DOHH2 (cell line): Measurements from ENCODE around the gene ATXN2.

ENCODE experiments used
- H3F3A ChIP-seq: fragments of 200-600 bp; sonication (generic), shearing (Covaris generic); 2 replicates; pipeline ENCODE4 v1.6.0; 2016; ENCODE audit warnings: antibody characterized with exemption, mild to moderate bottlenecking; ENCODE audit not compliant: control insufficient read depth, insufficient read depth
- H3K27ac ChIP-seq: fragments of 200-600 bp; sonication (generic); 2 replicates; pipeline ENCODE4 v1.5.1; 2014; ENCODE audit warnings: low read depth, mild to moderate bottlenecking, low read length, moderate library complexity
- H3K27me3 ChIP-seq: fragments of 200-600 bp; sonication (generic); 2 replicates; pipeline ENCODE4 v1.6.1; 2014; ENCODE audit warnings: mild to moderate bottlenecking, low read length, mixed read lengths; ENCODE audit not compliant: control insufficient read depth
- H3K36me3 ChIP-seq: fragments of 200-600 bp; sonication (generic); 2 replicates; pipeline ENCODE4 v1.6.1; 2014; ENCODE audit warnings: mild to moderate bottlenecking, low read length, moderate library complexity, mixed read lengths; ENCODE audit not compliant: control insufficient read depth
- H3K4me1 ChIP-seq: fragments of 200-600 bp; sonication (generic); 2 replicates; pipeline ENCODE4 v1.6.1; 2014; ENCODE audit warnings: mild to moderate bottlenecking, low read length, mixed read lengths; ENCODE audit not compliant: control insufficient read depth
- H3K4me2 ChIP-seq: fragments of 200-600 bp; sonication (generic); 2 replicates; pipeline ENCODE4 v1.6.0; 2014; ENCODE audit warnings: mild to moderate bottlenecking, low read length, moderate library complexity
- H3K4me3 ChIP-seq: fragments of 200-600 bp; sonication (generic); 2 replicates; pipeline ENCODE4 v1.5.1; 2014; ENCODE audit warnings: mild to moderate bottlenecking, low read length, mixed read lengths
- H3K79me2 ChIP-seq: fragments of 200-600 bp; sonication (generic); 2 replicates; pipeline ENCODE4 v1.6.1; 2014; ENCODE audit warnings: mild to moderate bottlenecking, low read length, mixed read lengths; ENCODE audit not compliant: control insufficient read depth
- H3K9me2 ChIP-seq: fragments of 200-600 bp; sonication (generic); replicated peaks from 2 replicates; pipeline ENCODE4 v1.6.1; 2014; ENCODE audit warnings: mild to moderate bottlenecking, low read length, mixed read lengths; ENCODE audit not compliant: control insufficient read depth
- H3K9me3 ChIP-seq: fragments of 200-600 bp; sonication (generic); 2 replicates; pipeline ENCODE4 v1.6.1; 2014; ENCODE audit warnings: antibody characterized with exemption, low read length, mixed read lengths; ENCODE audit not compliant: control insufficient read depth, insufficient read depth
- H4K20me1 ChIP-seq: fragments of 200-600 bp; sonication (generic); 2 replicates; pipeline ENCODE4 v1.6.0; 2014; ENCODE audit warnings: low read depth, mild to moderate bottlenecking, antibody characterized with exemption, low read length, moderate library complexity; ENCODE audit not compliant: control insufficient read depth, insufficient read depth
- CTCF ChIP-seq: fragments of 200-600 bp; sonication (generic); IDR thresholded peaks from one replicate; pipeline ENCODE4 v1.5.1; 2014; ENCODE audit warnings: antibody characterized with exemption, mild to moderate bottlenecking, low read depth, low read length; ENCODE audit not compliant: poor library complexity, severe bottlenecking
- EZH2phosphoT487 ChIP-seq: fragments of 200-600 bp; sonication (generic); IDR thresholded peaks from 2 replicates; pipeline ENCODE4 v1.6.1; 2017; ENCODE audit warnings: borderline replicate concordance, mild to moderate bottlenecking, antibody characterized with exemption, low read length, moderate library complexity, mixed read lengths

ATXN2 gene

GRCh38 chr12:111435661-111436201, 163.4 kb downstream of the ATXN2 start:
- Histone ChIP-seq H3K79me2 (peaks cover 66% of the 10 kb centered on the region), H3K9me2 (no peaks in the 10 kb centered on the region), H3K36me3 (no peaks in the 10 kb centered on the region), H4K20me1 (peaks cover 22% of the 10 kb centered on the region; the same call in 1 of the 2 replicates), H3K27ac (no peak overlapping the region), H3K9me3 (no peaks in the 10 kb centered on the region), H3K4me1 (peaks cover 49% of the 10 kb centered on the region), H3K4me2 (no peak overlapping the region), H3K4me3 (no peak overlapping the region; the same call in 1 of the 2 replicates), H3K27me3 (no peaks in the 10 kb centered on the region), H3F3A (peaks cover 5% of the 10 kb centered on the region; the same call in 1 of the 2 replicates)
- TF ChIP-seq EZH2phosphoT487 (no peak), CTCF (no peak)

- Histone ChIP-seq H3K27me3 (no peaks in the 10 kb centered on the region), H3K9me2 (no peaks in the 10 kb centered on the region), H3K27ac (peak overlapping the region; percentile 23; the same call in 1 of the 2 replicates), H4K20me1 (peaks cover 30% of the 10 kb centered on the region), H3F3A (peaks cover 5% of the 10 kb centered on the region; the same call in 1 of the 2 replicates), H3K4me3 (peak overlapping the region; percentile 54), H3K4me1 (peaks cover 59% of the 10 kb centered on the region), H3K4me2 (peak overlapping the region; percentile 55), H3K79me2 (peaks cover 71% of the 10 kb centered on the region), H3K9me3 (no peaks in the 10 kb centered on the region), H3K36me3 (no peaks in the 10 kb centered on the region; the same call in 1 of the 2 replicates)
- TF ChIP-seq CTCF = no peak
- no peak for TF ChIP-seq EZH2phosphoT487
Observed at GRCh38 chr12:111434680-111435338, 164.3 kb downstream of the ATXN2 start.

GRCh38 chr12:111434049-111434448, 165.1 kb downstream of the ATXN2 start:
- Histone ChIP-seq H3K36me3 (no peaks in the 10 kb centered on the region; the same call in 1 of the 2 replicates), H3K27ac (0 out of 2 replicates have a peak overlapping the region, but pooled peaks have one; percentile 23), H3K4me3 (peak overlapping the region; percentile 54), H3K79me2 (peaks cover 76% of the 10 kb centered on the region), H3F3A (peaks cover 5% of the 10 kb centered on the region; the same call in 1 of the 2 replicates), H3K4me1 (peaks cover 66% of the 10 kb centered on the region), H3K9me2 (no peaks in the 10 kb centered on the region), H4K20me1 (peaks cover 36% of the 10 kb centered on the region), H3K4me2 (peak overlapping the region; percentile 55), H3K9me3 (no peaks in the 10 kb centered on the region), H3K27me3 (no peaks in the 10 kb centered on the region)
- no peak for TF ChIP-seq EZH2phosphoT487
- TF ChIP-seq CTCF = no peak
